ENCODE data around the gene PER3.

DNA sequence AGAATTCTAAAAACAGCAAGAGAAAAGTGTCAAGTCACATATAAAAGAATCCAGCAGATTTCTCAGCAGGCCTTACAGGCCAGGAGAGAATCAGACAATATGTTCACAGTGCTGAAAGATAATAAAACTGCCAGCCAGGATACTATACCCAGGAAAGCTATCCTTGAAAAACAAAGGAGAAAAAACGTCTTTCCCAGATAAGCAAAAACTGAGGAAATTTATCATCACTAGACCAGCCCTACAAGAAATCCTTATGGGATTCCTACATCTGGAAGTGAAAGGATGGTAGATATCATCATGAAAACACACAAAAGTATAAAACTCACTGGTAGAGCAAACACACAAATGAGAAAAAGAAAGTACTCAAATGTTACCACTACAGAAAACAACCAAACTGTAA lies 93.9 kb downstream of the PER3 start:
- TF ChIP-seq, protein P1, sequence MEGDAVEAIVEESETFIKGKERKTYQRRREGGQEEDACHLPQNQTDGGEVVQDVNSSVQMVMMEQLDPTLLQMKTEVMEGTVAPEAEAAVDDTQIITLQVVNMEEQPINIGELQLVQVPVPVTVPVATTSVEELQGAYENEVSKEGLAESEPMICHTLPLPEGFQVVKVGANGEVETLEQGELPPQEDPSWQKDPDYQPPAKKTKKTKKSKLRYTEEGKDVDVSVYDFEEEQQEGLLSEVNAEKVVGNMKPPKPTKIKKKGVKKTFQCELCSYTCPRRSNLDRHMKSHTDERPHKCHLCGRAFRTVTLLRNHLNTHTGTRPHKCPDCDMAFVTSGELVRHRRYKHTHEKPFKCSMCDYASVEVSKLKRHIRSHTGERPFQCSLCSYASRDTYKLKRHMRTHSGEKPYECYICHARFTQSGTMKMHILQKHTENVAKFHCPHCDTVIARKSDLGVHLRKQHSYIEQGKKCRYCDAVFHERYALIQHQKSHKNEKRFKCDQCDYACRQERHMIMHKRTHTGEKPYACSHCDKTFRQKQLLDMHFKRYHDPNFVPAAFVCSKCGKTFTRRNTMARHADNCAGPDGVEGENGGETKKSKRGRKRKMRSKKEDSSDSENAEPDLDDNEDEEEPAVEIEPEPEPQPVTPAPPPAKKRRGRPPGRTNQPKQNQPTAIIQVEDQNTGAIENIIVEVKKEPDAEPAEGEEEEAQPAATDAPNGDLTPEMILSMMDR (conservative IDR thresholded peaks at IDR 0.05; ENCODE audit: low read depth, low read length), result no peak
- TF ChIP-seq EZH2 (IDR thresholded peaks at IDR 0.05; ENCODE audit: low read length, unreplicated experiment), result no peak

Data from PC-3 (cell line).